ENCODE measurements around the gene LIMCH1.
"Not testable (repeated sequence)": the region's sequence is repeated elsewhere in the genome, so short reads cannot be mapped to it uniquely, and the experiment has no call there.

LIMCH1 gene

GRCh38 chr4:41611881-41612871 lies 74.2 kb downstream of the LIMCH1 start:
- DNase-seq = no peak

- no peak for DNase-seq
Measured at GRCh38 chr4:41613386-41613785, 75.4 kb downstream of the LIMCH1 start.

- no peak for DNase-seq
Measured at GRCh38 chr4:41613821-41614220, 75.9 kb downstream of the LIMCH1 start.

GRCh38 chr4:41614519-41614918 lies 76.6 kb downstream of the LIMCH1 start:
- DNase-seq = no peak

- DNase-seq = no peak
Measured at GRCh38 chr4:41619161-41619560, 81.2 kb downstream of the LIMCH1 start.

- DNase-seq = no peak
Measured at GRCh38 chr4:41620594-41621256, 82.8 kb downstream of the LIMCH1 start.

- DNase-seq = no peak
Measured at GRCh38 chr4:41622787-41623186, 84.8 kb downstream of the LIMCH1 start.

- DNase-seq = no peak
Measured at GRCh38 chr4:41624765-41625164, 86.8 kb downstream of the LIMCH1 start.

GRCh38 chr4:41625531-41625930 lies 87.6 kb downstream of the LIMCH1 start:
- no peak for DNase-seq

- no peak for DNase-seq
Measured at GRCh38 chr4:41628936-41629335, 91.0 kb downstream of the LIMCH1 start.

- DNase-seq = no peak
Measured at GRCh38 chr4:41631523-41631922, 93.6 kb downstream of the LIMCH1 start.

GRCh38 chr4:41632481-41633073 lies 94.6 kb downstream of the LIMCH1 start:
- DNase-seq = no peak

- DNase-seq = no peak
Measured at GRCh38 chr4:41633321-41633720, 95.4 kb downstream of the LIMCH1 start.

- DNase-seq = no peak
Measured at GRCh38 chr4:41635441-41635840, 97.5 kb downstream of the LIMCH1 start.

- no peak for DNase-seq
Measured at GRCh38 chr4:41638203-41638602, 100.2 kb downstream of the LIMCH1 start.

- DNase-seq = no peak
Measured at GRCh38 chr4:41638866-41639265, 100.9 kb downstream of the LIMCH1 start.

GRCh38 chr4:41639291-41639690 lies 101.3 kb downstream of the LIMCH1 start:
- no peak for DNase-seq

- DNase-seq = no peak
Measured at GRCh38 chr4:41640906-41641305, 102.9 kb downstream of the LIMCH1 start.

GRCh38 chr4:41642746-41643145 lies 104.8 kb downstream of the LIMCH1 start:
- DNase-seq = not testable (repeated sequence)

GRCh38 chr4:41643331-41643730 lies 105.4 kb downstream of the LIMCH1 start:
- no peak for DNase-seq

- no peak for DNase-seq
Measured at GRCh38 chr4:41644288-41644914, 106.4 kb downstream of the LIMCH1 start.

- DNase-seq = no peak
Measured at GRCh38 chr4:41644915-41645295, 106.9 kb downstream of the LIMCH1 start.

- DNase-seq = no peak
Measured at GRCh38 chr4:41645728-41646390, 107.9 kb downstream of the LIMCH1 start.
